COLO829 (cell line): Measurements from ENCODE around the gene PDE4D.

Source experiments
- DNase-seq: peaks from one replicate; pipeline ENCODE4 v3.0.0; 2012; ENCODE audit warnings: low spot score

The PDE4D gene

DNA sequence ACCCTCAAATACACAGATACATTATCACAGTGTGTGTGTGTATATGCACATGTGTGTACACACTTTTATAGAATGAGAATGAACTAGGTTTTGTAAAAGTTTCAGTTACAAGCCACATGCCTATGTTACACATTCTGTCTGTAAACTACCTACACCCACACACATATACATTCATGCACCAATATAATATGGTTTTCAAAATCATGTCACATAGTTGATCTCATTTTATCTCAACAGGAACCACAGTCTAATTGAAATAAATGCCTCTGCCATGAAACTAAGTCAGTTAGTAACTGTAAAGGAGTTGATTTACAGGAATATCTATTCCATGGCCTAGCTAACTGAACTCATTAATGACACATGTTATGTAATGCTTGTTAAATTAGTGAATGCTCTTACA is 646.6 kb downstream of the PDE4D start:
- no peak for DNase-seq

DNA sequence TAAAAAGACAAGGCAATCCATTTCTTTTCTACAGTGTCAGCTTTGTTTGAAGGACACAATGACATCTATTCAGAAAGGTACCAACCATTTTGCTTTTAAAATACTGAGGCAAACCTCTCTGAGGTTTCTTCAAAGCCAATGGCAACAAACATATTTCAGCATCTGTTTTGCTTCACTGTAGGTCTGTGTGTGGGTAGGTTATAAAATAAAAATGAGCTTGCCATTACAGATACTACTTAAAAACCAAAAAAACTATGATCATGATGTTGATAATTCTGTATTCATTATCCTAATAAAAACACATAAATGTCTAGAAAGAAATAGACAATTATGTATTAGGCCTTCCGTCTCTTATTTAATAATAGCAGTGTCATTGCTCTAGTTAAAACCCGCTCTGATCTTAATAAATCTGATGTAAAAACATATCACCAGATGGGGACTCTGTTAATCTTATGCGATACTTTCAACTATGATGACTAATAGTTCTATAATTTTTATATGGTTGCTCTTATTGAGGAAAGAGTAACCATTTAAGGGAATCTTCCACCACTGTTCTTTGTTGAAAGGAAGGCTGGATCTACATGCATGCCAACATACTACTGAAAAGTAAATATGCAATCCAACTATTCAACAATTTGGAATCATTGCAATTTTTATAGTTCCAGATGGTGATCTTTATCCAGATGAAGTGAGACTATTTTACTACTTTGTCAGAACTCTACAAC is 647.2 kb downstream of the PDE4D start:
- DNase-seq = peak; percentile 20

DNA sequence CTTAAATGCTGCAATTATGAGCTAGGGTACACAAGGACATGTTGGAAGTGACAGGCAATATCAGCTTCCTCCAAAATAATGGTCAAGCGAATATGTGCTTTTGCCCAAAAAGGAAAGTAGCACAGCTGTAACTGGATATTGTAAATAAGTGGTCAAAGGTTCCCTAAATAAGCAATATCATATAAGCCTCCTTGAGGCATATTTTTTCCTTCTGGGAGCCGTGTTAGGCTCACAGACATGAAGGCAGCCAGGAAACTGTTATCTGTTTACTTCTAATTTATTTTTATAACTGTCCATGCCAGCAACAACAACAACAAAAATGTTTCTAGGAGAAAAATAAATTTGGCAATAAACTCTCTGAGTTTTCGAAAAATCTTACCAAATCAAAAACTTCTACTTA is 648.3 kb downstream of the PDE4D start:
- DNase-seq = no peak

- no peak for DNase-seq
Observed at GRCh38 chr5:59241552-59241951, 652.0 kb downstream of the PDE4D start.

DNA sequence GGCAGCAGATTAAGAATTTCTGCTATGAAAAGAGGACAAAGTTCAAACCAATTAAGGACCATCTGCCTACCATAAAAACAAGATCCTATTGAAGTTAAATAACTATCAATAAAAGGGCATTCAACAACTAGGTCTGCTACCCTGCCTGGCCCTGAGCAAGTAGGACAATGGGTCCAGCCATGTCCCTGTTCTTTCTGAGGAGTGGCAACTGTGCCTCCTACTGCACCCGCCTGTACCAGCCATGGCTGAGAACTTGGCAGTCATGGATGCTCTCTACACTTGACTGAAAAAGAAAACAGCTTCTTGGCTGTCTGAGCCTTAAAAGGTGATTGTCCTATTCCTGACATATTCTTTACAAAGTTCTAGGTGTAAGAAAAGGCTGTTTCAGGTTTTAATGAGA is 652.4 kb downstream of the PDE4D start:
- DNase-seq = no peak

GRCh38 chr5:59238126-59238902 is 655.2 kb downstream of the PDE4D start:
- no peak for DNase-seq

DNA sequence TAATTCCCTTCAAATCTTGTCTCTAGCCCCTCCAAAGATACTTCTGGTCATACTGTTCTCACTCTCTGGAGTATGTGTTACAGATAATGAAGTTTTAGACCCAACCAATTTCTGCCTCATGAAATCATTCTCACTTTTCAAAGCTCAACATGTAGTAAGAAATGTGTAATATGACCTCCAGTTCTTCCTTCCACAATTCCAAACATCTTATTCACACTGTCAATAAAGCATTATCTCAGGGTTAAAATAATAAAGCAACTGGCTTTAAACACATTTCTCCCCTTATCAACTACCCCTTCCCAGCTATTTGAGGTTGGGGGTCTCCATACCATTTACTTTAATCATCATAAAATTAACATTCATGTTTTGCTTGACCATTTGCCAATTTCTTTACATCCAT is 656.5 kb downstream of the PDE4D start:
- DNase-seq = no peak

GRCh38 chr5:59236448-59236847 is 657.1 kb downstream of the PDE4D start:
- no peak for DNase-seq

- no peak for DNase-seq
Observed at GRCh38 chr5:59234236-59234635, 659.3 kb downstream of the PDE4D start.

DNA sequence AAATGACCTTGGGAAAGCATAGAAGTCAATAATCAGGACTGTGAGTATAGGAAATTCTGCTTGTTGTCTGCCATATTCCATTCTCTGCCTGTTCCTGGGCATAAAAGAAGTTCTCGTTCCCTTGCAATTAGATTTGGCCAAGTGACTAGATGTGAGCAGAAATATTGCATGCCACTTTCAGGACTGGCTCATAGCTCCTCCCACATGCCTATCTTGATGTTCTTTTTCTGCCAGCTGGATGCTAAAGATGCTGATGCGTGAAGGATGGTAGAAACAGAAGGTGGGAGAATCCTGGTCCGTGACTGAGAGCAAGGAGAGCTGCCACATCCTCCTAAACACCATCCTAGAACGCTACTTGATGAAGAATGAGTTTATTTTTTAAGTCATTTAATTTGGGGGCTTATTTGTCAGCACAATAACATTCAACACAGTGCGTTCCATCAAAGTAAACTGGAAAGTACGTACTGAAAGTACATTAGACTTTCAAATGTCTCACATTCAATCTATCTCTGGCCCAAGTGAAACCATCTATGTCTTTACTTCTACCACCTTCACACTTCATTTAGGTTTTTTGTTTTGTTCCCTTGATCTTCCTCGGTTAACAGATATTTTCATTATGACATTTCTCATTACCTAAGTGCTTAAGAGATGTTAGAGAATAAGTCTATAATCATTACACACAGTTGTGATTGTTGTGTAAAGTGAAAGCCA is 662.1 kb downstream of the PDE4D start:
- DNase-seq = no peak

GRCh38 chr5:59222687-59223511 is 670.6 kb downstream of the PDE4D start:
- DNase-seq = no peak

GRCh38 chr5:59221769-59222168 is 671.8 kb downstream of the PDE4D start:
- DNase-seq = no peak

- peak; percentile 9 for DNase-seq
Observed at GRCh38 chr5:59218424-59219045, 675.0 kb downstream of the PDE4D start.

GRCh38 chr5:59216841-59217240 is 676.7 kb downstream of the PDE4D start:
- no peak for DNase-seq

DNA sequence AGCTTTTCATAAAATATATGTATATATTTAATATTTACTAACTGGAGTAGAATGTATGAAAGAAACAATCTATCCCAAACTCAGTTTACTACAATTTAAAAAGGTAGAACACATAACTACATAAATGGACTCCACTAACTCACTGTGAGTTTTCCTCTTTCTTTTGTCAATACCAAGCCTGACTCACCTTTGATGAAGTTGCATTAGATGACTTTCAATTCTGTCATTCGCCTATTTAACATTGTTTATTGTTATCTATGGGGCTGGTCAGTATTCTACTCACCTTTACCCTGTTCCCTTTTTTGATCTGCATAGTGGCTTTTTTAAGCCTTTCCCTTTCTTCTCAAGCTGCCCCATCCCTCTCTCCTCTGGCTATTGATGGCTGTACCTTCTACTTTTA is 680.9 kb downstream of the PDE4D start:
- no peak for DNase-seq

GRCh38 chr5:59209758-59210359 is 683.7 kb downstream of the PDE4D start:
- DNase-seq = no peak

DNA sequence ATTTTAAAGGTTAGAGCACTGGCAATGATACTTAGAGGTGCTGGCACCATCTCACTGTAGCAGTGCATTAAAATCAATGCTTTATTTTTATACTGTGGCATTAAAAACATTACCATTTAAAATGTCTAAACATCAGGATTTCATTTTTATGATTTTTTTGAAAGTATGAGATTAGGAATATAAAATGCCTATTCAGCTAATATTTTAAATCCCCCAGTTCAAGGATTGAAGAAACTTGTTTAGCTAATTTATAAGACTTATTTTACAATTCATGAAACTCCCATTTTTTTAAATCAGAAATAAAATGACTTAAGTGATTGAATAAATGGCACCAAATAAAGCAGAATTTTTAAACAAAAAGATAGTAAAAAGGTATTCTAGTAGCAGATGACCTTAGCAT is 685.1 kb downstream of the PDE4D start:
- DNase-seq = no peak

GRCh38 chr5:59207401-59207800 is 686.1 kb downstream of the PDE4D start:
- no peak for DNase-seq

- no peak for DNase-seq
Observed at GRCh38 chr5:59206132-59206581, 687.4 kb downstream of the PDE4D start.

DNA sequence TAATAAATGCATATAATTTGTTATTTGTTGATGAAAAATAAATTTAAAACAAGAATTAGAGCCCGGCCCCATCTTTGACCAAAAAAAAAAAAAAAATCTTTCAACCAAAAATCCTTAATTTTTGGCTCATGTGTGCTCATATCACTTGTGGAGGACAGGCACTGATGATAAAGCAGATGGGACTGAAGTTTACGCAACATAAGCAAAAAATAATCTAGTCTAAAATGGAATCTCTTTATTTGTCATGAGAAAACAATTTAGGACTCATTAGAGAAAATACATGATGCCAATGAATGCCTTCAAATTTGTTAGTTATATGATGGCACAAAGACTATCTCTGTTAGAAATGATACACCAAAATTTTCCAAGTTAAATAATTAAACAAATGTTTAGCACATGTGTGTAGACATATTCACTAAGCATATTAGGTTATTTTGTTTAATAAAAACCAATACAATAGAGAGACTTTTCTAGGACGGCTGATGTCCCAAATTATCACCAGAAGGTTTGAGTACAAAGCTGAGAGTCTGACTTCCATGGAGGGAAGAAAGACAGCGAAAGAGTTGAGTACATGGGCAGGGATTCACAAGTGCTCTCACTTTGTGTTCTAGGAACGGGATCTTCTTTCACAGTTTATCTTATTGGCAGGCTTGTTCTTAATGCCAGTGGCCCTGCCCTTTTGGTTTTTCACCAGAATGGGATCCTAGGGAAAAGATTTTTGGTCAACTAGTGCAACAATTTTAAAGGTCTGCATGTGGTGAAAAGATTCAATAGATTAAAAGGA is 689.2 kb downstream of the PDE4D start:
- DNase-seq = no peak
